CD14-positive monocyte (primary cell): Measurements from ENCODE around the gene ARHGAP32. TPM values are rescaled to one million over a fixed set of nuclear protein-coding genes. Genes with fewer than 3 reads are reported as not detected.

Experiments
- DNase-seq, 3 donors: peaks; one replicate each; pipeline ENCODE4 v3.0.0-alpha.2; 2011 to 2022
- H2AFZ ChIP-seq: 2 replicates; pipeline ENCODE4 v1.6.0; 2012; ENCODE audit warnings: mild to moderate bottlenecking, low read depth, low read length, inconsistent platforms; ENCODE audit not compliant: insufficient read depth, poor library complexity, severe bottlenecking
- H3K27ac ChIP-seq, 2 donors: 1 replicate in 1 of 2; 2 replicates in 1 of 2; pipeline ENCODE4 v1.5.1; 2012 to 2013; ENCODE audit warnings: low read length in 2 of 2, control low read depth in 1 of 2, inconsistent platforms in 1 of 2, low read depth in 1 of 2, mild to moderate bottlenecking in 1 of 2
- H3K27me3 ChIP-seq, 2 donors: one replicate each; pipeline versions ENCODE4 v1.6.0 to v1.6.1; 2011 to 2013; ENCODE audit warnings: low read length in 2 of 2; ENCODE audit not compliant: control insufficient read depth in 2 of 2, insufficient read depth in 2 of 2
- H3K36me3 ChIP-seq, 2 donors: replicated peaks in 1 of 2; 1 replicate in 1 of 2; 2 replicates in 1 of 2; pipeline versions ENCODE4 v1.5.1 to v1.6.1; 2012 to 2013; ENCODE audit warnings: low read length in 2 of 2, control low read depth in 1 of 2, inconsistent platforms in 1 of 2, mild to moderate bottlenecking in 1 of 2; ENCODE audit not compliant: insufficient read depth in 2 of 2, control insufficient read depth in 1 of 2
- H3K4me1 ChIP-seq, 2 donors: 1 replicate in 1 of 2; 2 replicates in 1 of 2; pipeline versions ENCODE4 v1.5.1 to v1.6.1; 2012 to 2013; ENCODE audit warnings: low read length in 2 of 2, control low read depth in 1 of 2, inconsistent platforms in 1 of 2, mild to moderate bottlenecking in 1 of 2, moderate library complexity in 1 of 2; ENCODE audit not compliant: insufficient read depth in 2 of 2, control insufficient read depth in 1 of 2
- H3K4me2 ChIP-seq: replicated peaks from 2 replicates; pipeline ENCODE3; 2012; ENCODE audit warnings: low read length, moderate library complexity, mild to moderate bottlenecking; ENCODE audit not compliant: poor library complexity, severe bottlenecking; ENCODE audit errors: extremely low read depth
- H3K4me3 ChIP-seq, 3 experiments: fragments of 200-600 bp in 1 of 3; sonication (generic) in 1 of 3; replicated peaks in 1 of 3; 1 replicate in 2 of 3; 2 replicates in 1 of 3; pipeline ENCODE4 v1.5.1; 2011 to 2013; ENCODE audit warnings: low read length in 3 of 3, mild to moderate bottlenecking in 3 of 3, control low read depth in 2 of 3, low read depth in 2 of 3, inconsistent platforms in 1 of 3, moderate library complexity in 1 of 3
- H3K79me2 ChIP-seq: 2 replicates; pipeline ENCODE4 v1.6.0; 2012; ENCODE audit warnings: mild to moderate bottlenecking, control low read depth, inconsistent platforms, low read length, moderate library complexity; ENCODE audit not compliant: insufficient read depth
- H3K9ac ChIP-seq: 2 replicates; pipeline ENCODE4 v1.6.0; 2017; ENCODE audit warnings: low read length, mild to moderate bottlenecking; ENCODE audit not compliant: insufficient read depth, poor library complexity, severe bottlenecking
- H3K9me3 ChIP-seq, 2 donors: replicated peaks in 1 of 2; 1 replicate in 1 of 2; 2 replicates in 1 of 2; pipeline versions ENCODE4 v1.5.1 to v1.6.1; 2012 to 2013; ENCODE audit warnings: low read length in 2 of 2, control low read depth in 1 of 2; ENCODE audit not compliant: control insufficient read depth in 1 of 2, insufficient read depth in 1 of 2
- H4K20me1 ChIP-seq: 2 replicates; pipeline ENCODE4 v1.6.0; 2012; ENCODE audit warnings: mild to moderate bottlenecking, low read length, control low read depth, moderate library complexity; ENCODE audit not compliant: insufficient read depth
- H3K27ac Mint-ChIP-seq, 7 donors: one replicate each; pipeline ENCODE4 v1.8.0; 2020; ENCODE audit warnings: mild to moderate bottlenecking in 7 of 7, mixed read lengths in 7 of 7, moderate library complexity in 6 of 7, inconsistent platforms in 2 of 7
- H3K27me3 Mint-ChIP-seq, 3 donors: one replicate each; pipeline ENCODE4 v1.8.0; 2021 to 2022; ENCODE audit warnings: low read depth in 3 of 3, mild to moderate bottlenecking in 3 of 3, mixed read lengths in 3 of 3, moderate library complexity in 3 of 3, inconsistent platforms in 1 of 3
- H3K36me3 Mint-ChIP-seq, 2 donors: one replicate each; pipeline ENCODE4 v1.8.0; 2020; ENCODE audit warnings: mixed read lengths in 2 of 2, inconsistent platforms in 1 of 2, mild to moderate bottlenecking in 1 of 2
- H3K4me1 Mint-ChIP-seq: one replicate; pipeline ENCODE4 v1.8.0; 2020; ENCODE audit warnings: mild to moderate bottlenecking, mixed read lengths
- H3K4me3 Mint-ChIP-seq, 2 donors: one replicate each; pipeline ENCODE4 v1.8.0; 2020; ENCODE audit warnings: mild to moderate bottlenecking in 2 of 2, mixed read lengths in 2 of 2, moderate library complexity in 1 of 2
- H3K9me3 Mint-ChIP-seq, 7 donors: one replicate each; pipeline ENCODE4 v1.8.0; 2020 to 2022; ENCODE audit warnings: mixed read lengths in 7 of 7, mild to moderate bottlenecking in 6 of 7, moderate library complexity in 6 of 7, inconsistent platforms in 2 of 7
- WGBS: methylation state at CpG from one replicate; pipeline ENCODE4 v1.1.5; 2013; ENCODE audit warnings: missing lambda C conversion rate; ENCODE audit not compliant: insufficient coverage; 5-methylcytosine and 5-hydroxymethylcytosine counted together
- intact Hi-C, 2 donors: fragments of 100-400 bp; cut with micrococcal nuclease; formaldehyde crosslinking; loops; one replicate each; pipeline versions ENCODE4 v1.15.0 to v1.15.1; 2023
- polyA plus RNA-seq, 3 donors: library from polyadenylated mRNA; depleted of rRNA in 1 of 3; unstranded in 2 of 3; stranded (reverse) in 1 of 3; fragments of 300-500 nt in 2 of 3; fragments of >200 nt in 1 of 3; fragmentation: Illumina TruSeq in 2 of 3; gene quantifications; 1 replicate in 2 of 3; 2 replicates in 1 of 3; pipeline ENCODE4 v1.2.3, GENCODE V29; 2012 to 2021
- TF ChIP-seq, protein P1 (sequence below): fragments of 200-600 bp; IDR thresholded peaks from one replicate; pipeline ENCODE4 v1.8.0; 2022; ENCODE audit warnings: antibody characterized with exemption, mild to moderate bottlenecking

Gene ARHGAP32
- polyA plus RNA-seq, 3 donors = 0.13 to 3.4 (median 0.72) TPM

DNA sequence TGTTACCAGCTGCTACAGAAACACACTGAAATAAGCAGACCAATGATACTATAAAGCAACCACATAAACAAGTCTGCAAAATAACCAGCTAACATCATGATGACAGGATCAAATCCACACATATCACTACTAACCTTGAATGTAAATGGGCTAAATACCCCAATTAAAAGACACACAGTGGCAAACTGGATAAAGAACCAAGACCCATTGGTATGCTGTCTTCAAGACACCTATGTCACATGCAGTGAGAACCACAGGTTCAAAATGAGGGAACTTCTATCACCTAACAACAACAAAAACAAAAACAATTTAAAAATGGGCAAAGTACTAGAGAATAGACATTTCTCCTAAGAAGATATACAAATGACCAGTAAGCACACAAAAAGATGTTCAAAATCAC, 89.9 kb downstream of the ARHGAP32 start:
- DNase-seq = no peak
- Mint-ChIP-seq H3K9me3 (peaks cover 13 to 36% (median 30%) of the 10 kb centered on the region in 7 donors), H3K4me1 (no peaks in the 10 kb centered on the region), H3K27me3 (peaks cover 0 to 3% (median 0%) of the 10 kb centered on the region in 3 donors), H3K4me3 (no peak overlapping the region), H3K36me3 (peaks cover 14% of the 10 kb centered on the region in 2 donors), H3K27ac (no peak overlapping the region)
- Histone ChIP-seq H3K9me3 (peaks cover 0 to 16% of the 10 kb centered on the region in 2 donors), H3K36me3 (no peaks in the 10 kb centered on the region), H3K4me2 (no peak overlapping the region), H3K27me3 (no peaks in the 10 kb centered on the region), H3K79me2 (no peaks in the 10 kb centered on the region), H4K20me1 (no peaks in the 10 kb centered on the region), H3K4me3 (no peak overlapping the region), H3K4me1 (no peaks in the 10 kb centered on the region), H3K27ac (no peak overlapping the region), H3K9ac (no peak overlapping the region), H2AFZ (no peak overlapping the region)
- TF ChIP-seq, protein P1, sequence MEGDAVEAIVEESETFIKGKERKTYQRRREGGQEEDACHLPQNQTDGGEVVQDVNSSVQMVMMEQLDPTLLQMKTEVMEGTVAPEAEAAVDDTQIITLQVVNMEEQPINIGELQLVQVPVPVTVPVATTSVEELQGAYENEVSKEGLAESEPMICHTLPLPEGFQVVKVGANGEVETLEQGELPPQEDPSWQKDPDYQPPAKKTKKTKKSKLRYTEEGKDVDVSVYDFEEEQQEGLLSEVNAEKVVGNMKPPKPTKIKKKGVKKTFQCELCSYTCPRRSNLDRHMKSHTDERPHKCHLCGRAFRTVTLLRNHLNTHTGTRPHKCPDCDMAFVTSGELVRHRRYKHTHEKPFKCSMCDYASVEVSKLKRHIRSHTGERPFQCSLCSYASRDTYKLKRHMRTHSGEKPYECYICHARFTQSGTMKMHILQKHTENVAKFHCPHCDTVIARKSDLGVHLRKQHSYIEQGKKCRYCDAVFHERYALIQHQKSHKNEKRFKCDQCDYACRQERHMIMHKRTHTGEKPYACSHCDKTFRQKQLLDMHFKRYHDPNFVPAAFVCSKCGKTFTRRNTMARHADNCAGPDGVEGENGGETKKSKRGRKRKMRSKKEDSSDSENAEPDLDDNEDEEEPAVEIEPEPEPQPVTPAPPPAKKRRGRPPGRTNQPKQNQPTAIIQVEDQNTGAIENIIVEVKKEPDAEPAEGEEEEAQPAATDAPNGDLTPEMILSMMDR = no peak
- intact Hi-C loops = no loop called here

DNA sequence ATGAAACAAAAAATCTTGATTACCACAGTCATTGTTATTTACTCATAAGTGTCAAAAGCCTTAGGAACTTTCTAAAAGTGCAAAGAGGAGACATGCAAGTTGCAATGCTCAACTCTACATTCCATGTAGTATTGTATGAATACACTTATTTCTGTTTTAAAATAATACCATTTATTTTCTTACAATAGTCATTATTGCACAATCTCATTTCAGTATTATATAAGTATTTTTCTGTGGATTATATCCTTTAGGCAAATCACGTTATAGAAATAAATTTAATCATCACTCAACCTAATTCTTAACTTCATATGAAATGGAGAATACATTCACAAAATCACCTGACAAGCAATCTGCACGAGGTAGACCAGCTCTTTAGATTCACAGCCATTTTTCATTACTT, 98.8 kb downstream of the ARHGAP32 start:
- Histone ChIP-seq H3K79me2 (no peaks in the 10 kb centered on the region), H2AFZ (no peak overlapping the region), H3K4me2 (no peak overlapping the region), H3K9ac (no peak overlapping the region), H3K27ac (no peak overlapping the region), H3K27me3 (no peaks in the 10 kb centered on the region), H3K4me1 (no peaks in the 10 kb centered on the region), H3K36me3 (no peaks in the 10 kb centered on the region), H3K9me3 (peaks cover 0 to 1% of the 10 kb centered on the region in 2 donors), H4K20me1 (no peaks in the 10 kb centered on the region), H3K4me3 (no peak overlapping the region)
- Mint-ChIP-seq H3K36me3 (peaks cover 5 to 10% of the 10 kb centered on the region in 2 donors), H3K4me1 (no peaks in the 10 kb centered on the region), H3K27me3 (peaks cover 0 to 3% (median 1%) of the 10 kb centered on the region in 3 donors), H3K9me3 (peaks cover 7 to 12% (median 10%) of the 10 kb centered on the region in 7 donors), H3K4me3 (no peak overlapping the region), H3K27ac (no peak overlapping the region)
- intact Hi-C loops = no loop called here
- WGBS = no CpG with 5 or more reads among the region's 2 CpGs
- TF ChIP-seq, protein P1 = no peak
- DNase-seq = no peak
